Measurements from ENCODE around the gene CD44.

DNA sequence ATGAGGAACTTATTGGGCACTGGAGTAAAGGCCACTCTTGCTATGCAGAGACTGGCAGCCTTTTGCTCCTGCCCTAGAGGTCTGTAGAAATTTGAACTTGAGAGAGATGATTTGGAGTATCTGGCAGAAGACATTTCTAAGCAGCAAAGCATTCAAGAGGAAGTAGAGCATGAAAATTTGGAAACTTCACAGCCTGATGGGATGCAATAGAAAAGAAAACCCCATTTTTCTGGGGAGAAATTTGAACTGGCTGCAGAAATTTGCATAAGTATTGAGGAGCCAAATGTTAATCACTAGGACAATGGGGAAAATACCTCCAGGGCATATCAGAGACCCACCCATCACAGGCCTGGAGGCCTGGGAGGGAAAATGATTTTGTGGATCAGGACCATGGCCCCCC, 29.9 kb upstream of the CD44 start:
- no peak for TF ChIP-seq ESRRG (CRISPR knock-in tag; IDR thresholded peaks at IDR 0.05)
- TF ChIP-seq ARNTL (CRISPR knock-in tag; IDR thresholded peaks at IDR 0.05; ENCODE audit: borderline replicate concordance, low read depth): no peak
- TF ChIP-seq RARB (CRISPR knock-in tag; IDR thresholded peaks at IDR 0.05): no peak
- TF ChIP-seq ZNF565 (CRISPR knock-in tag; conservative IDR thresholded peaks at IDR 0.05; ENCODE audit: low read depth): no peak
- no peak for TF ChIP-seq BACH2 (CRISPR knock-in tag; IDR thresholded peaks at IDR 0.05; ENCODE audit: borderline replicate concordance)
- TF ChIP-seq, protein P1, sequence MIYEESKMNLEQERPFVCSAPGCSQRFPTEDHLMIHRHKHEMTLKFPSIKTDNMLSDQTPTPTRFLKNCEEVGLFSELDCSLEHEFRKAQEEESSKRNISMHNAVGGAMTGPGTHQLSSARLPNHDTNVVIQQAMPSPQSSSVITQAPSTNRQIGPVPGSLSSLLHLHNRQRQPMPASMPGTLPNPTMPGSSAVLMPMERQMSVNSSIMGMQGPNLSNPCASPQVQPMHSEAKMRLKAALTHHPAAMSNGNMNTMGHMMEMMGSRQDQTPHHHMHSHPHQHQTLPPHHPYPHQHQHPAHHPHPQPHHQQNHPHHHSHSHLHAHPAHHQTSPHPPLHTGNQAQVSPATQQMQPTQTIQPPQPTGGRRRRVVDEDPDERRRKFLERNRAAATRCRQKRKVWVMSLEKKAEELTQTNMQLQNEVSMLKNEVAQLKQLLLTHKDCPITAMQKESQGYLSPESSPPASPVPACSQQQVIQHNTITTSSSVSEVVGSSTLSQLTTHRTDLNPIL (CRISPR knock-in tag; IDR thresholded peaks at IDR 0.05; ENCODE audit: low read depth): no peak
- no peak for TF ChIP-seq ZNF8 (CRISPR knock-in tag; IDR thresholded peaks at IDR 0.05)
- TF ChIP-seq PPARA (CRISPR knock-in tag; IDR thresholded peaks at IDR 0.05; ENCODE audit: borderline replicate concordance): no peak
- no peak for TF ChIP-seq CSDC2 (CRISPR knock-in tag; IDR thresholded peaks at IDR 0.05)
